ENCODE results near the gene KCNK3. TPM values are rescaled to one million over a fixed set of nuclear protein-coding genes. Genes with fewer than 3 reads are reported as not detected.

The KCNK3 gene
- total RNA-seq, 4 donors from 2014 or later = 2.1 to 13.0 (median 7.9) TPM

GRCh38 chr2:26735097-26735496 is 42.6 kb downstream of the KCNK3 start:
- no peak for DNase-seq (ENCODE audit: extremely low spot score)
- H3K36me3 ChIP-seq = no peaks in the 10 kb centered on the region
- H3K9me3 ChIP-seq = no peaks in the 10 kb centered on the region
- no peak for TF ChIP-seq POLR2AphosphoS5 (IDR thresholded peaks at IDR 0.05)
- TF ChIP-seq POLR2A (IDR thresholded peaks at IDR 0.05; ENCODE audit: low read depth) = no peak
- TF ChIP-seq, protein P1, sequence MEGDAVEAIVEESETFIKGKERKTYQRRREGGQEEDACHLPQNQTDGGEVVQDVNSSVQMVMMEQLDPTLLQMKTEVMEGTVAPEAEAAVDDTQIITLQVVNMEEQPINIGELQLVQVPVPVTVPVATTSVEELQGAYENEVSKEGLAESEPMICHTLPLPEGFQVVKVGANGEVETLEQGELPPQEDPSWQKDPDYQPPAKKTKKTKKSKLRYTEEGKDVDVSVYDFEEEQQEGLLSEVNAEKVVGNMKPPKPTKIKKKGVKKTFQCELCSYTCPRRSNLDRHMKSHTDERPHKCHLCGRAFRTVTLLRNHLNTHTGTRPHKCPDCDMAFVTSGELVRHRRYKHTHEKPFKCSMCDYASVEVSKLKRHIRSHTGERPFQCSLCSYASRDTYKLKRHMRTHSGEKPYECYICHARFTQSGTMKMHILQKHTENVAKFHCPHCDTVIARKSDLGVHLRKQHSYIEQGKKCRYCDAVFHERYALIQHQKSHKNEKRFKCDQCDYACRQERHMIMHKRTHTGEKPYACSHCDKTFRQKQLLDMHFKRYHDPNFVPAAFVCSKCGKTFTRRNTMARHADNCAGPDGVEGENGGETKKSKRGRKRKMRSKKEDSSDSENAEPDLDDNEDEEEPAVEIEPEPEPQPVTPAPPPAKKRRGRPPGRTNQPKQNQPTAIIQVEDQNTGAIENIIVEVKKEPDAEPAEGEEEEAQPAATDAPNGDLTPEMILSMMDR (IDR thresholded peaks at IDR 0.05) = no peak
- TF ChIP-seq EP300 (IDR thresholded peaks at IDR 0.05) = no peak
- 41% methylated on average over 4 of the region's 5 CpGs for WGBS
- no peak overlapping the region for H3K27ac ChIP-seq (replicated peaks in 1 of 4)
- H3K4me1 ChIP-seq = peaks cover 3 to 9% (median 5%) of the 10 kb centered on the region in 4 donors
- intact Hi-C loops (cut with DNase I) = no loop called here
- H3K4me3 ChIP-seq = no peak overlapping the region
- H3K27me3 ChIP-seq = no peaks in the 10 kb centered on the region

- Histone ChIP-seq H3K27ac (replicated peaks in 1 of 4) (no peak overlapping the region), H3K36me3 (no peaks in the 10 kb centered on the region), H3K4me1 (peaks cover 3 to 11% (median 6%) of the 10 kb centered on the region in 4 donors), H3K27me3 (no peaks in the 10 kb centered on the region), H3K4me3 (no peak overlapping the region), H3K9me3 (no peaks in the 10 kb centered on the region)
- TF ChIP-seq POLR2A (IDR thresholded peaks at IDR 0.05; ENCODE audit: low read depth) = no peak
- TF ChIP-seq POLR2AphosphoS5 (IDR thresholded peaks at IDR 0.05) = peak in 1 of 2 donors; percentile 9
- 65% methylated on average over 7 of the region's 8 CpGs for WGBS
- intact Hi-C loops (cut with DNase I) = no loop called here
- no peak for DNase-seq (ENCODE audit: extremely low spot score)
Observed at GRCh38 chr2:26735883-26736588, 43.5 kb downstream of the KCNK3 start.

DNA sequence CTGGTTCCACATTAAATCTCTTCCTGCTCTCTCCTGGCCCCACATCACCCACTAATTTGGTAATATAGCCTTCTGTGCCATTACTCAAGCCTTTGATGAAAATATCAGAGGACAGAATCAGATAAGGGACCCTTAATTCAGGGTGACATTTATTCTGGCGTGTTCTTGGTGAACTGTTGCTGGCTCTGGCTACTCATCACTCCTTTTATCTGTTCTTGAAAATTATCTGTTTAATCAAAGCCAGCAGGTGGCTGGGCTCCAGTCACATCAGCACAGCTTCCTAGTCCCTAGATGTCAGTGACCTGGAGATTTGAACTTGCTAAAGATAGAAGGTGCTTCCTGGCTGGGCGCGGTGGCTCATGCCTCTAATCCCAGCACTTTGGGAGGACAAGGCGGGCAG is 44.7 kb downstream of the KCNK3 start:
- intact Hi-C loops (cut with DNase I) = no loop called here
- WGBS = 96% methylated on average over 4 of the region's 4 CpGs

GRCh38 chr2:26738481-26738880 is 46.0 kb downstream of the KCNK3 start:
- Histone ChIP-seq H3K9me3 (no peaks in the 10 kb centered on the region), H3K27me3 (no peaks in the 10 kb centered on the region), H3K36me3 (no peaks in the 10 kb centered on the region), H3K4me1 (peaks cover 3 to 11% (median 6%) of the 10 kb centered on the region in 4 donors), H3K27ac (replicated peaks in 1 of 4) (no peak overlapping the region), H3K4me3 (no peak overlapping the region)
- no peak for DNase-seq (ENCODE audit: extremely low spot score)
- intact Hi-C loops (cut with DNase I) = no loop called here
- TF ChIP-seq POLR2AphosphoS5 (IDR thresholded peaks at IDR 0.05) (no peak), POLR2A (IDR thresholded peaks at IDR 0.05; ENCODE audit: low read depth) (no peak), EP300 (IDR thresholded peaks at IDR 0.05) (no peak)
- TF ChIP-seq, protein P1 (IDR thresholded peaks at IDR 0.05) = no peak
- no CpG with 5 or more reads among the region's 4 CpGs for WGBS

More for the DNA sequence above, 44.7 kb downstream of the KCNK3 start:
- Histone ChIP-seq H3K36me3 (no peaks in the 10 kb centered on the region), H3K4me3 (no peak overlapping the region), H3K4me1 (peaks cover 3 to 11% (median 6%) of the 10 kb centered on the region in 4 donors), H3K27ac (replicated peaks in 1 of 4) (no peak overlapping the region), H3K27me3 (no peaks in the 10 kb centered on the region), H3K9me3 (no peaks in the 10 kb centered on the region)
- no peak for DNase-seq (ENCODE audit: extremely low spot score)
- TF ChIP-seq POLR2A (IDR thresholded peaks at IDR 0.05; ENCODE audit: low read depth) (no peak), POLR2AphosphoS5 (IDR thresholded peaks at IDR 0.05) (no peak)

DNA sequence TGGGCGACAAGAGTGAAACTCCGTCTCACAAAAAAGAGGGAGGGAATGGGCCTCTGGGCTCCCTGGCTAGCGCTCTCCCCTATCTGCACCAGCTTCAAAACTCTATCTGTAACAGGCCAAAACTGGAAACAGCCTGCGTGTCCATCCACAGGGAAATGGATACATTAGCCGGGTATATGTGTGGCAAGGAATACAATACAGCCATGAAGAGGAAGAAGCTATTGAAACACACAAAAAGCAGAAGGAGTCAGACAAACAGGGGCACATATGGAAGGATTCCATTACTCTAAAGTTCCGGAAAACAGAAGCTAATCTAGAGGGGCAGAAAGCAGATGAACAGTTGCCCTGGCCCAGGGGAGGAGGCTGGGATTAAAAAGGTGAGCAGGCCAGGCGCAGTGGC is 47.0 kb downstream of the KCNK3 start:
- Histone ChIP-seq H3K4me3 (no peak overlapping the region), H3K9me3 (no peaks in the 10 kb centered on the region), H3K4me1 (peaks cover 3 to 11% (median 6%) of the 10 kb centered on the region in 4 donors), H3K27ac (replicated peaks in 1 of 4) (no peak overlapping the region), H3K36me3 (no peaks in the 10 kb centered on the region), H3K27me3 (no peaks in the 10 kb centered on the region)
- DNase-seq (ENCODE audit: extremely low spot score) = no peak
- intact Hi-C loops (cut with DNase I) = no loop called here
- 94% methylated on average over 7 of the region's 7 CpGs for WGBS
- TF ChIP-seq, protein P1 (IDR thresholded peaks at IDR 0.05) = no peak
- no peak for TF ChIP-seq POLR2AphosphoS5 (IDR thresholded peaks at IDR 0.05)
- no peak for TF ChIP-seq POLR2A (IDR thresholded peaks at IDR 0.05; ENCODE audit: low read depth)
- TF ChIP-seq EP300 (IDR thresholded peaks at IDR 0.05) = no peak
